Measurements from ENCODE around the gene ANKRD2. TPM values are rescaled to one million over a fixed set of nuclear protein-coding genes. Genes with fewer than 3 reads are reported as not detected.

The ANKRD2 gene
- total RNA-seq, 3 donors from 2014 or later, result 0.29 to 0.75 (median 0.35) TPM

DNA sequence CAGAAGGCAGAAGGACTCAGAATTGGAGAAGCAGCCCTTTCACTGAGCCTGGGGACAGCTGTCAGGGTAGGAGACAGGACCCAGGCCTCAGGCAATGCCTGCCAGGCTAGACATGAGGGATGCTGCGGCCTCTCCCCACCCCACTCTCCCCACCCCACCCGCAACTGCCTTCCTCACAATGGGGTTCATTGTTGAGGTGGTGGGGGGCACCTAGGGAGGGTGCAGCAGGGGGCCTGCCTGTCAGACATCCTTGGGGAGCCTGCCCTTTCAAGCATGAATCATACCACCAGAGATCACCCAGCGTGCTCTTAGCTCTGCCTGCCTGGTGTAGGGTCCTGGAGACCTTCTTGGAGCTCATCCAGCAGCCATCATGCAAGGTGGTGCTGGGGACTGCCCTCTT, 16.9 kb downstream of the ANKRD2 start, which contains the start of gene C10orf62:
Gene C10orf62, plus strand, starts transcription at position 243 of the 400 bp plus-strand sequence. CDS start 177 bp downstream, outside the sequence.
- Histone ChIP-seq H3K4me1 (ENCODE audit: low read depth) (no peaks in the 10 kb centered on the region), H3K36me3 (ENCODE audit: low read depth) (no peaks in the 10 kb centered on the region), H3K9me3 (no peaks in the 10 kb centered on the region), H3K4me3 (no peak within 1 kb of the TSS)
- intact Hi-C loops (cut with DNase I, micrococcal nuclease), result no loop called here
- TF ChIP-seq, protein P1, sequence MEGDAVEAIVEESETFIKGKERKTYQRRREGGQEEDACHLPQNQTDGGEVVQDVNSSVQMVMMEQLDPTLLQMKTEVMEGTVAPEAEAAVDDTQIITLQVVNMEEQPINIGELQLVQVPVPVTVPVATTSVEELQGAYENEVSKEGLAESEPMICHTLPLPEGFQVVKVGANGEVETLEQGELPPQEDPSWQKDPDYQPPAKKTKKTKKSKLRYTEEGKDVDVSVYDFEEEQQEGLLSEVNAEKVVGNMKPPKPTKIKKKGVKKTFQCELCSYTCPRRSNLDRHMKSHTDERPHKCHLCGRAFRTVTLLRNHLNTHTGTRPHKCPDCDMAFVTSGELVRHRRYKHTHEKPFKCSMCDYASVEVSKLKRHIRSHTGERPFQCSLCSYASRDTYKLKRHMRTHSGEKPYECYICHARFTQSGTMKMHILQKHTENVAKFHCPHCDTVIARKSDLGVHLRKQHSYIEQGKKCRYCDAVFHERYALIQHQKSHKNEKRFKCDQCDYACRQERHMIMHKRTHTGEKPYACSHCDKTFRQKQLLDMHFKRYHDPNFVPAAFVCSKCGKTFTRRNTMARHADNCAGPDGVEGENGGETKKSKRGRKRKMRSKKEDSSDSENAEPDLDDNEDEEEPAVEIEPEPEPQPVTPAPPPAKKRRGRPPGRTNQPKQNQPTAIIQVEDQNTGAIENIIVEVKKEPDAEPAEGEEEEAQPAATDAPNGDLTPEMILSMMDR (IDR thresholded peaks at IDR 0.05), result no peak
- ATAC-seq (no peak), DNase-seq (no peak)

DNA sequence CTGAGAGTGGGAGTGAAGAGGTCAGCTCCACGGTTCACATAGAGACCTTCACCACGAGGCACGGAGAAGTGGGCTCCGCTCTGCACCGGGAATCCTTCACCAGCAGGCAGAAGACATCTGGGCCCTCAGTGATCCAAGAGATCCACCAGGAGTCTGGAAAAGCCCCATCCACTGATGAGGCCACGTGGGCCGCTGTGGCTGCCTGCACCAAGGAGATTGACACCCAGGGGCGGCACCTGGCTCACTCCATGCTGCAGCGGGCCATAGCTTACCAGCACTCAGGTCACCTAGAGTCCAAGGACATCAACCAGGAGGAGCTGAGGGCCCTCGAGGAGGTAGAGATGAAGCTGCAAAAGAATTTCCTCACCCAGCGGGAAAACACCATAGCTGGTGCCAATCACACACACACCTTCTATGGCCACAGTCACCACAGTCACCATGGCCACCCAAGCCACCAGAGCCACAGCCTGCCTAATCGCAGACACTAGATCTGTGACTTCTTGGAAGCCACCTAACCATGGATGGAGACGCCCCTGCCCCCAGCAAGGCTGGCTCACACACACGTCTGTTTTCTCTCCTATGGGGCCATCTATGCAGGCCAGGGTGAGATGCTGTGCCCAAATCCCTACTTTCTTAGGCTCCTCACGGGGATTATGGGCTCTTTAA, 17.6 kb downstream of the ANKRD2 start:
- Histone ChIP-seq H3K4me3 (no peak overlapping the region), H3K36me3 (ENCODE audit: low read depth) (no peaks in the 10 kb centered on the region), H3K4me1 (ENCODE audit: low read depth) (no peaks in the 10 kb centered on the region), H3K9me3 (no peaks in the 10 kb centered on the region)
- TF ChIP-seq, protein P1 (IDR thresholded peaks at IDR 0.05), result no peak
- intact Hi-C loops (cut with DNase I, micrococcal nuclease), result no loop called here
- ATAC-seq (no peak), DNase-seq (no peak)

- intact Hi-C loops (cut with DNase I, micrococcal nuclease), result no loop called here
- no peak for DNase-seq
Measured at GRCh38 chr10:97590748-97591495, 18.3 kb downstream of the ANKRD2 start.

GRCh38 chr10:97593421-97593820, 20.8 kb downstream of the ANKRD2 start:
- ATAC-seq, result no peak
- H3K4me3 ChIP-seq, result no peak overlapping the region
- intact Hi-C loops (cut with DNase I, micrococcal nuclease), result no loop called here
- DNase-seq, result no peak
- TF ChIP-seq, protein P1 (IDR thresholded peaks at IDR 0.05), result no peak
- H3K36me3 ChIP-seq (ENCODE audit: low read depth), result no peaks in the 10 kb centered on the region
- H3K4me1 ChIP-seq (ENCODE audit: low read depth), result no peaks in the 10 kb centered on the region
- H3K9me3 ChIP-seq, result no peaks in the 10 kb centered on the region

More at GRCh38 chr10:97590748-97591495, 18.3 kb downstream of the ANKRD2 start:
- Histone ChIP-seq H3K36me3 (ENCODE audit: low read depth) (no peaks in the 10 kb centered on the region), H3K4me3 (no peak overlapping the region), H3K4me1 (ENCODE audit: low read depth) (no peaks in the 10 kb centered on the region), H3K9me3 (no peaks in the 10 kb centered on the region)
- TF ChIP-seq, protein P1 (IDR thresholded peaks at IDR 0.05), result no peak
- no peak for ATAC-seq

GRCh38 chr10:97596101-97597082, 23.8 kb downstream of the ANKRD2 start:
- no peak for DNase-seq

More at GRCh38 chr10:97596101-97597082, 23.8 kb downstream of the ANKRD2 start:
- Histone ChIP-seq H3K4me1 (ENCODE audit: low read depth) (no peaks in the 10 kb centered on the region), H3K9me3 (no peaks in the 10 kb centered on the region), H3K4me3 (no peak overlapping the region), H3K36me3 (ENCODE audit: low read depth) (no peaks in the 10 kb centered on the region)
- intact Hi-C loops (cut with DNase I, micrococcal nuclease), result no loop called here
- TF ChIP-seq, protein P1 (IDR thresholded peaks at IDR 0.05), result no peak
- peak; percentile 35 for ATAC-seq

Measured in mucosa of descending colon (tissue), 3 donors.